Left lobe of liver (tissue), 2 donors: ENCODE results near the gene CENPC. TPM values are rescaled to one million over a fixed set of nuclear protein-coding genes. Genes with fewer than 3 reads are reported as not detected.

Source experiments
- ATAC-seq: fragments of 200-7000 bp; cut with Tn5 transposase; one replicate; pipeline ENCODE4 v1.9.1; 2020; ENCODE audit warnings: mild to moderate bottlenecking, moderate library complexity
- DNase-seq: peaks from one replicate; pipeline ENCODE4 v3.0.0-alpha.2; 2020; ENCODE audit warnings: low spot score
- total RNA-seq: library from RNA; stranded (reverse); gene quantifications from one replicate; pipeline ENCODE4 v1.2.1, GENCODE V29; 2021
- donor health status: DM: no; HTN: no; CAD: no; lungs with moderate emphysema.
- donor health status: DM: no; HTN: yes; CAD: no.

CENPC gene
- total RNA-seq, 1 donor from 2014 or later, result 7.3 TPM

GRCh38 chr4:67430989-67431388 lies 114.3 kb downstream of the CENPC start:
- ATAC-seq (no peak), DNase-seq (no peak)

- DNase-seq, result no peak
These were observed 116.5 kb downstream of the CENPC start for GRCh38 chr4:67428819-67429218.

More at GRCh38 chr4:67428819-67429218, 116.5 kb downstream of the CENPC start:
- ATAC-seq, result no peak

Other genes starting within 250 kb of the CENPC start
- not detected for gene STAP1, start 13.2 kb upstream of the CENPC start, total RNA-seq
- gene UBA6, start 155.7 kb upstream of the CENPC start, total RNA-seq, result 19.6 TPM
- gene GNRHR, start 208.9 kb upstream of the CENPC start, total RNA-seq, result not detected